Muscle layer of colon (tissue), 2 donors: ENCODE measurements around the gene UGT2B15.
"Not testable (repeated sequence)": the region's sequence is repeated elsewhere in the genome, so short reads cannot be mapped to it uniquely, and the experiment has no call there.

Source experiments
- H3K27ac ChIP-seq: one replicate; pipeline ENCODE4 v1.7.0; 2013; ENCODE audit warnings: low read depth, mild to moderate bottlenecking, low read length, moderate library complexity
- H3K27me3 ChIP-seq, 2 donors: one replicate each; pipeline ENCODE4 v1.7.0; 2013; ENCODE audit warnings: low read length in 2 of 2, mild to moderate bottlenecking in 2 of 2; ENCODE audit not compliant: insufficient read depth in 2 of 2, control insufficient read depth in 1 of 2
- H3K36me3 ChIP-seq: one replicate; pipeline ENCODE4 v1.7.0; 2013; ENCODE audit warnings: mild to moderate bottlenecking, low read length; ENCODE audit not compliant: insufficient read depth
- H3K4me1 ChIP-seq: one replicate; pipeline ENCODE4 v1.7.0; 2013; ENCODE audit warnings: mild to moderate bottlenecking, low read length; ENCODE audit not compliant: insufficient read depth
- H3K4me3 ChIP-seq, 2 donors: one replicate each; pipeline ENCODE4 v1.7.0; 2013; ENCODE audit warnings: low read length in 2 of 2, low read depth in 1 of 2, mild to moderate bottlenecking in 1 of 2, moderate library complexity in 1 of 2
- H3K9ac ChIP-seq: one replicate; pipeline ENCODE4 v1.7.0; 2013; ENCODE audit warnings: low read length
- H3K9me3 ChIP-seq: one replicate; pipeline ENCODE4 v1.7.0; 2013; ENCODE audit warnings: mild to moderate bottlenecking, low read length
- donor health status: abdominal sarcoma.
- donor health status: Adenocarcinoma of cecum.

The UGT2B15 gene

DNA sequence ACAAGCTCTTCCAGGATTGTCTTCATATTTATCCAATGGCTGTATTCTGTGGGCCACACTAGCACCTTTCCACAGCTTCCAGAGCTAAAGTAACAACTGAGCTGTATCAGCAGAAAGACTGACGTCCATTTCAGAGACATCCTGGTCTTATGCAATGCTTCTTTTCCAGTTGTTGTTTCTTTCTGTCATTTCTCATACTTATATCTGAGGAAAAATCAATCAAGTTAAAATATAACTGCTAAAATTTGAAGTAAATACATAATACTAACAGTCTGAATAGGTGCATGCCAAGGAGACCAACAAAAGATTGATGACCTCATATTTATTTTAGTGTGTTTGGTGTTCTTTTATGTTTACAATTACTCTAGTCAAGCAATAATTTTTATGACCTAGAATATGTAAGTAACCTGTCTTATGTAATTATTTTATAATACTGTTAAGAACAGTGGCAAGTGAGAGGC is at the start of gene UGT2B15:
Gene UGT2B15 (minus strand): TSS at position 174 of the 461 bp plus-strand sequence. CDS start 34 bp downstream, at position 140.
- H3K9ac ChIP-seq, H3K4me1 ChIP-seq, H3K36me3 ChIP-seq, H3K4me3 ChIP-seq, H3K9me3 ChIP-seq, H3K27me3 ChIP-seq, H3K27ac ChIP-seq: not testable (repeated sequence)

DNA sequence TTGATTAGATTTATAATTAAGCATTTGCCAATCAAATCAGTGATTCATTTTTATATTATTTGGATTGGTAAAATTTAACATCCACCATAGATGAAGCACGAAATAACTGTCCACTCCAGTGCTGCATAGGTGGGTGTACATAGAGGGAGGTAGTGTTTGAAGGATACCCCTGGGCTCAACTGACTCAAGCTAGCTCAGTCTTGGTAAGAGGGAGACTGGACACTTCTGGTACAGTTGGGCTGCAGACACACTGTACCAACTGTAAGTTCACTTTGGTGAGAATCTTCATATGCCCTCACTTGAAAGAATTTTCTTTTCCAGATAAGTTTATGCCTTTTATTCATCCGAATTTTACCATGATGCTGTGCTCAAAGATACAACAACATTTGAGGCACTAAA is 48.6 kb upstream of the UGT2B15 start:
- Histone ChIP-seq H3K9me3 (no peaks in the 10 kb centered on the region), H3K9ac (no peak overlapping the region), H3K36me3 (no peaks in the 10 kb centered on the region), H3K4me3 (no peak overlapping the region), H3K27ac (no peak overlapping the region), H3K27me3 (no peaks in the 10 kb centered on the region), H3K4me1 (no peaks in the 10 kb centered on the region)

DNA sequence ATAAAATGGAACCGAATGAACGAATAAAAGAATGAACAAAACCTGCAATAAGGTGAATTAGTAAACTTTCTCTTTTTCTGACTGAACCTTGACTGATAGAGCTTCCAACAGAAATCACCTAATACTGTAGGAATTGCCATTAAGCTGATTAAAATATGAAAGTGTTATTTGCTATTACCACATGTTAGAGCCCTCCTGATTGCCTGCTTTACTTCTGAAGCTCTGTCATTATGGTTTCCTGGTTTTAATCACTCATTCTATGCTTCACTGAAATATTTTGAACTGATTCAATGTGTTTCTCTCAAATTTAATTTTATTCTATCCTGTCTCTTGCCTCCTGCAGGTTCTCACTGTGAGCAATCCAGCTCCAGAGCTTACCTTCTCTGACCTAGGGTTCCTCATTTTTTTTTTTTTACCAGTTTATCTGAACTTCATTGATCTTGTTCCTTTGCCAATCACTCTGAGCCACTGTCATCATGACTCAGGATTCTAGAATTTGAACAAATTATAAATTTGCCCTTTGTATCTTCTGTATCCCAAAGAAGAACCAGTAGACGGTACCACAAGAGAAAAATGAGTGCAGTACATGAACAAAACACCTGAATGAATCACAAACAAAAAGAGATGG is 48.1 kb upstream of the UGT2B15 start:
- Histone ChIP-seq H3K9me3 (no peaks in the 10 kb centered on the region), H3K27me3 (no peaks in the 10 kb centered on the region), H3K4me3 (no peak overlapping the region), H3K4me1 (no peaks in the 10 kb centered on the region), H3K9ac (no peak overlapping the region), H3K27ac (no peak overlapping the region), H3K36me3 (no peaks in the 10 kb centered on the region)

DNA sequence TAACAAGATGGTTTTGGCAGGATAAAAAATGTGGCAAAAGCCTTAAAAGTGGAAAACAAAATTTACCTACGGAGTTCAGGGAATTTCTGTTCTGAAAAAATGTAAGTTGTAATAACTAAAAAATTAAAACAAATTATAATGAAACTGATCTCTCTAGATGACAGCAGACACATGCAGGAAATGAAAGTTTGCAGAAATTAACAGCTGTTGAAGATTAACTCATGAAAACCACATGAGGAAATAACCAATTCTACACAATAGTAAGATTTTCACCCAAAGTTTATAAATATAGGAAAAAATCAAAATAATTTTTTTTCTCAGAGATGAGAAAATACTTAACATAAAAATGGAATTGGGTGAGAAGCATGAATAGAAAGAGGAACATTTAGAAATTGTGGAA is 47.5 kb upstream of the UGT2B15 start:
- no peaks in the 10 kb centered on the region for H3K4me1 ChIP-seq
- H3K36me3 ChIP-seq, result no peaks in the 10 kb centered on the region
- H3K27me3 ChIP-seq, result no peaks in the 10 kb centered on the region
- H3K27ac ChIP-seq, result no peak overlapping the region
- no peak overlapping the region for H3K9ac ChIP-seq
- no peaks in the 10 kb centered on the region for H3K9me3 ChIP-seq
- H3K4me3 ChIP-seq, result no peak overlapping the region

DNA sequence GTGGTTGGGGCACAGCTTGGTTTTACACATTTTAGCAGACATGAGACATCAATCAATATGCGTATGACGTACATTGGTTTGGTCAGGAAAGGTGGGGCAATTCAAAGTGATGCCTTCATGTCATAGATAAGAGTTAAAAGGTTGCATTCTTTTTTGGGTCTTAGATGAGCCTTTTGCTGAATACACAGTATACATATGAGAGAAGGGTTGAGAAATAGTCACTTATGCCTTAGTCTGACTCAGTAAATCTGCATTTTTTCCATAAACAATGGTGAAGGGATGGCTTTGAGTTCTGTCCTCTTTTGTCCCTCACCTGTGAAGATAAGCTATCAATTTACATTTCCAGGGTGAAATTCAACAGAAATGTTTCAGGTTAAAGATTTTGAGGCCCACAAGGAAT is 43.9 kb upstream of the UGT2B15 start:
- H3K9ac ChIP-seq, result no peak overlapping the region
- H3K27ac ChIP-seq, result no peak overlapping the region
- H3K27me3 ChIP-seq, result no peaks in the 10 kb centered on the region
- no peaks in the 10 kb centered on the region for H3K36me3 ChIP-seq
- no peak overlapping the region for H3K4me3 ChIP-seq
- H3K9me3 ChIP-seq, result no peaks in the 10 kb centered on the region
- H3K4me1 ChIP-seq, result no peaks in the 10 kb centered on the region

DNA sequence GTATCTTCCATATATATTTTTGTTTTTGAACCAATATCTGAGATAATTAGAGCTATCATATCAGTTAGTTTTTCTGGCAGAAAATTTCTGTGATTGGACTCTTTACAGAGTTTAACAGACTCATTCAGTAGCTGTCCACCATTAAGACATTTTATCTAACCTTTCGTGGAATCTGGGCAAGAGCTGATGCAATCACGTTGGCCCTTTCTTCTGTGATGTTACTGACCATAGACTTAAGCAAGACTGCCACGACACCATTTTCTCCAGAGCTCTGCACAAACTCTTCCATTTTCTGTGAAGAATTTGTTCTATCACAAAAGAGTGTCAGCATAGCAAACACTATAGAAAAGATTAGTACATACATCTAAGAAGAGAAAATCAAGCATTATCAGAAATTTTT is 41.8 kb upstream of the UGT2B15 start:
- Histone ChIP-seq H3K27ac (no peak overlapping the region), H3K4me3 (no peak overlapping the region), H3K4me1 (no peaks in the 10 kb centered on the region), H3K9ac (no peak overlapping the region), H3K36me3 (no peaks in the 10 kb centered on the region), H3K9me3 (no peaks in the 10 kb centered on the region), H3K27me3 (no peaks in the 10 kb centered on the region)

DNA sequence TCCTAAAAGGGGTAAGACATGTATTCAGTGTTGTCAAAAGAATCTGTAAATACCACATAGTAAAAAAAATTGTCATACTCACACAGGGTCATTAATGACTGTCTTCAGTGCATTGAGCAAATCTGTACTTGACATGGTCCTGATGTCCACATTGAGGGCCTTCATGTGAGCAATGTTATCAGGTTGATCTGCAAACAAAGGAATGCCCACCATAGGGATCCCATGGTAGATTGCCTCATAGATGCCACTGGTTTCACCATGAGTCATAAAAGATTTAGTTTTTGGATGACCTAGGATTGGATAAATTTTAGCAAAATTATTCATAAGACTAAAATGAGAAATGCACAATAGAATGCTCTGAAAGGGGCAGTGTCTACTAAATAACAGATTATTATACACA is 38.1 kb upstream of the UGT2B15 start:
- no peaks in the 10 kb centered on the region for H3K4me1 ChIP-seq
- no peaks in the 10 kb centered on the region for H3K9me3 ChIP-seq
- H3K36me3 ChIP-seq, result no peaks in the 10 kb centered on the region
- no peak overlapping the region for H3K27ac ChIP-seq
- H3K9ac ChIP-seq, result no peak overlapping the region
- no peak overlapping the region for H3K4me3 ChIP-seq
- H3K27me3 ChIP-seq, result no peaks in the 10 kb centered on the region

DNA sequence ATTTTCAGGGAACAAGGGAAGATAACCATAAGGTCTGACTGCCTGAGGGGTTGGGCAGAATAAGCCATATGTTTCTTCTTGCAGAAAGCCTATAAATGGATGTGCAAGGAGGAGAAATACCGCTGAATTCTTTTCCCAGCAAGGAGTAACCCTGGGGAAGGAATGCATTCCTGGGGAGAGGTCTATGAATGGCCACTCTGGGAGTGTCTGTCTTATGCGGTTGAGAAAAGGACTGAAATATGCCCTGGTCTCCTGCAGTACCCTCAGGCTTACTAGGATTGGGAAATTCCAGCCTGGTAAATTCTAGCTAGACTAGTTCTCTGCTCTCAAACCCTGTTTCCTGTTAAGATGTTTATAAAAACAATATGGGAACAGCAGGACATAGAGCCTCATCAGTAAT is 32.7 kb upstream of the UGT2B15 start:
- H3K36me3 ChIP-seq, H3K27ac ChIP-seq, H3K9ac ChIP-seq, H3K9me3 ChIP-seq, H3K4me1 ChIP-seq, H3K27me3 ChIP-seq, H3K4me3 ChIP-seq: not testable (repeated sequence)

DNA sequence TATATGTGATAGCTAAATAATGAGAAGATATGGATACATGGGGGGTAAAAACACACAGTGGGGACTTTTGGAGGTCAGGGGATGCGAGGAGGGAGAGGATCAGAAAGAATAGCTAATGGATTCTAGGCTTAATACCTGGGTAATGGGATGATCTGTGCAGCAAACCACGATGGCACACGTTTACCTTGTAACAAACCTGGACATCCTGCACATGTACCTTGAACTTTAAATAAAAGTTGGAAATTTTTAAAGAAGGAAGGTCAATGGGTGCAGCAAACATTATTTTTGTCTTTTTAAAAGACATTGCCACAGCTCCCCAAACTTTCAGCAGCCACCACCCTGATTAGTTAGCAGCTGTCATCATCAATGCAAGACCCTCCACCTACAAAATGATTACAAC is 29.7 kb upstream of the UGT2B15 start:
- Histone ChIP-seq H3K27me3 (no peaks in the 10 kb centered on the region), H3K27ac (no peak overlapping the region), H3K4me1 (no peaks in the 10 kb centered on the region), H3K9me3 (no peaks in the 10 kb centered on the region), H3K4me3 (no peak overlapping the region), H3K9ac (no peak overlapping the region), H3K36me3 (no peaks in the 10 kb centered on the region)

DNA sequence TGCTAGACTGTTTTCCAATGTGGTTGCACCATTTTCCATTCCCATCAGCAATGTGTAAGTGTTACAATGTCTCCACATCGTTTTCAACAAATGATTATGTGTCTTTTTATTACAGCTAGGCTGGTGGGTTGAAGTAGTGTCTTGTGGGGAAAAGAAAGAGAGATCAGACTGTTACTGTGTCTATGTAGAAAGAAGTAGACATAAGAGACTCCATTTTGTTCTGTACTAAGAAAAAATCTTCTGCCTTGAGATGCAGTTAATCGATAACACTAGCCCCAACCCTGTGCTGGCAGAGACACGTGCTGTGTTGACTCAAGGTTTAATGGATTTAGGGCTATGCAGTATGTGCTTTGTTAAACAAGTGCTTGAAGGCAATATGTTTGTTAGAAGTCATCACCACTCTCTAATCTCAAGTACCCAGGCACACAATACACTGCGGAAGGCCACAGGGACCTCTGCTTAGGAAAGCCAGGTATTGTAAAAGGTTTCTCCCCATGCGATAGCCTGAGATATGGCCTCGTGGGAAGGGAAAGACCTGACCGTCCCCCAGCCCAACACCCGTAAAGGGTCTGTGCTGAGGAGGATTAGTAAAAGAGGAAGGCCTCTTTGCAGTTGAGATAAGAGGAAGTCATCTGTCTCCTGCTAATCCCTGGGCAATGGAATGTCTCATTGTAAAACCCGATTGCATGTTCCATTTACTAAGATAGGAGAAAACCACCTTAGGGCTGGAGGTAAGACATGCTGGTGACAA is 23.0 kb upstream of the UGT2B15 start:
- H3K4me3 ChIP-seq, result no peak overlapping the region
- H3K4me1 ChIP-seq, result no peaks in the 10 kb centered on the region
- no peak overlapping the region for H3K27ac ChIP-seq
- H3K9me3 ChIP-seq, result no peaks in the 10 kb centered on the region
- no peaks in the 10 kb centered on the region for H3K27me3 ChIP-seq
- H3K36me3 ChIP-seq, result no peaks in the 10 kb centered on the region
- no peak overlapping the region for H3K9ac ChIP-seq

DNA sequence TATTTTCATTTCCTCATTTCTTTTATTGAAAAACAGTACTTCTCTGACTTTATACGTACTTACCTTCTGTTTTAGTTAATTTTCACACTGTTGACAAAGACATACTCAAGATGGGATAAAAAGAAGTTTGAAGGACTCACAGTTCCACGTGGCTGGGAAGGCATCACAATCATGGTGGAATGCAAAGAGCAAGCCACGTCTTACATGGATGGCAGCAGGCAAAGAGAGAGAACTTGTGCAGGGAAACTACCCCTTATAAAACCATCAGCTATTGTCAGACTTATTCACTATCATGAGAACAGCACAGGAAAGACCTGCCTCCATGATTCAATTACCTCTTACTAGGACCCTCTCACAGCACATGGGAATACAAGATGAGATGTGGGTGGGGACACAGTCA is 20.7 kb upstream of the UGT2B15 start:
- H3K4me3 ChIP-seq, result no peak overlapping the region

DNA sequence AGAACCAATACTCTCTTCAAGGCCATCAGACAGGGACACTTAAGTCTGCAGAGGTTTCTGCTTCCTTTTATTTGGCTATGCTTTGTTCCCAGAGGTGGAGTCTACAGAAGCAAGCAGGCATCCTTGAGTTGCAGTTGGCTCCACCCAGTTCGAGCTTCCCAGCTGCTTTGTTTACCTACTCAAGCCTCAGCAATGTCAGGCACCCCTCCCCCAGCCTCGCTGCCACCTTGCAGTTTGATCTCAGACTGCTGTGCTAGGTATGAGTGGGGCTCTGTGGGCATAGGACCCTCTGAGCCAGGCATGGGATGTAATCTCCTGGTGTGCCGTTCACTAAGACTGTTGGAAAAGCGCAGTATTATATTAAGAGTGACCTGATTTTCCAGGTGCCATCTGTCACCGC is 12.6 kb upstream of the UGT2B15 start:
- Histone ChIP-seq H3K9ac (no peak overlapping the region), H3K4me3 (no peak overlapping the region), H3K36me3 (no peaks in the 10 kb centered on the region), H3K27me3 (no peaks in the 10 kb centered on the region), H3K27ac (no peak overlapping the region), H3K4me1 (no peaks in the 10 kb centered on the region), H3K9me3 (no peaks in the 10 kb centered on the region)

More for the DNA sequence above, 20.7 kb upstream of the UGT2B15 start:
- Histone ChIP-seq H3K9ac (no peak overlapping the region), H3K4me1 (no peaks in the 10 kb centered on the region), H3K9me3 (no peaks in the 10 kb centered on the region), H3K27me3 (no peaks in the 10 kb centered on the region), H3K27ac (no peak overlapping the region), H3K36me3 (no peaks in the 10 kb centered on the region)
